CD4-positive, alpha-beta memory T cell (primary cell): ENCODE measurements around the gene CCDC57. TPM values are rescaled to one million over a fixed set of nuclear protein-coding genes. Genes with fewer than 3 reads are reported as not detected.

Experiments
- CTCF ChIA-PET: fragments of 350-600 bp; sonication (Branson Sonifier 250); formaldehyde crosslinking; loops from one replicate; lab custom pipeline; 2021; ENCODE audit warnings: inconsistent platforms; ENCODE audit not compliant: partially characterized antibody; lab: Charles Lee
- POLR2A ChIA-PET: fragments of 350-600 bp; sonication (Branson Sonifier 250); formaldehyde crosslinking; loops from one replicate; lab custom pipeline; 2021; ENCODE audit not compliant: partially characterized antibody; lab: Charles Lee
- DNase-seq, 5 donors: peaks; one replicate each; pipeline versions ENCODE4 v3.0.0 to v3.0.0-alpha.2; 2020 to 2022; ENCODE audit warnings: mixed read lengths in 1 of 5
- H3K27ac ChIP-seq: one replicate; pipeline ENCODE4 v1.7.0; 2013; ENCODE audit warnings: low read depth, low read length
- H3K27me3 ChIP-seq: 2 replicates; pipeline ENCODE4 v1.7.0; 2013; ENCODE audit warnings: mild to moderate bottlenecking, low read length, moderate library complexity; ENCODE audit not compliant: insufficient read depth
- H3K36me3 ChIP-seq: 2 replicates; pipeline ENCODE4 v1.7.0; 2013; ENCODE audit warnings: mild to moderate bottlenecking, low read length, moderate library complexity; ENCODE audit not compliant: insufficient read depth
- H3K4me1 ChIP-seq: 2 replicates; pipeline ENCODE4 v1.7.0; 2013; ENCODE audit warnings: mild to moderate bottlenecking, low read length, moderate library complexity; ENCODE audit not compliant: insufficient read depth
- H3K4me3 ChIP-seq, 2 donors: one replicate each; pipeline ENCODE4 v1.7.0; 2013; ENCODE audit warnings: low read length in 2 of 2, mild to moderate bottlenecking in 1 of 2
- H3K9me3 ChIP-seq, 2 donors: one replicate each; pipeline ENCODE4 v1.7.0; 2013; ENCODE audit warnings: low read length in 2 of 2, control low read depth in 1 of 2; ENCODE audit not compliant: control insufficient read depth in 1 of 2
- H3K27ac Mint-ChIP-seq, 7 donors: one replicate each; pipeline ENCODE4 v1.8.0; 2020 to 2021; ENCODE audit warnings: mixed read lengths in 7 of 7, mild to moderate bottlenecking in 6 of 7, inconsistent platforms in 3 of 7, moderate library complexity in 3 of 7
- H3K27me3 Mint-ChIP-seq, 2 donors: one replicate each; pipeline ENCODE4 v1.8.0; 2020 to 2021; ENCODE audit warnings: mixed read lengths in 2 of 2
- H3K36me3 Mint-ChIP-seq, 2 donors: one replicate each; pipeline ENCODE4 v1.8.0; 2020 to 2021; ENCODE audit warnings: mixed read lengths in 2 of 2, inconsistent platforms in 1 of 2, mild to moderate bottlenecking in 1 of 2
- H3K4me1 Mint-ChIP-seq, 4 donors: one replicate each; pipeline ENCODE4 v1.8.0; 2020 to 2021; ENCODE audit warnings: mixed read lengths in 4 of 4, mild to moderate bottlenecking in 1 of 4
- H3K4me3 Mint-ChIP-seq, 8 donors: one replicate each; pipeline ENCODE4 v1.8.0; 2020 to 2021; ENCODE audit warnings: mixed read lengths in 8 of 8, mild to moderate bottlenecking in 7 of 8, moderate library complexity in 6 of 8, inconsistent platforms in 3 of 8
- H3K9me3 Mint-ChIP-seq, 8 donors: one replicate each; pipeline ENCODE4 v1.8.0; 2020 to 2021; ENCODE audit warnings: mixed read lengths in 8 of 8, mild to moderate bottlenecking in 5 of 8, inconsistent platforms in 3 of 8, moderate library complexity in 1 of 8
- intact Hi-C: fragments of 100-400 bp; cut with micrococcal nuclease; formaldehyde crosslinking; loops from one replicate; pipeline ENCODE4 v1.15.1; 2023
- polyA plus RNA-seq, 2 donors: library from polyadenylated mRNA; unstranded; fragments of 300-500 nt; fragmentation: Illumina TruSeq; gene quantifications; one replicate each; pipeline ENCODE4 v1.2.3, GENCODE V29; 2021
- total RNA-seq, 2 experiments: library from RNA; stranded (reverse); gene quantifications; one replicate each; pipeline ENCODE4 v1.2.3, GENCODE V29; 2021

The CCDC57 gene
- total and polyA plus RNA-seq, 4 experiments from 2014 or later = 41.6 to 88.7 (median 62.0) TPM

DNA sequence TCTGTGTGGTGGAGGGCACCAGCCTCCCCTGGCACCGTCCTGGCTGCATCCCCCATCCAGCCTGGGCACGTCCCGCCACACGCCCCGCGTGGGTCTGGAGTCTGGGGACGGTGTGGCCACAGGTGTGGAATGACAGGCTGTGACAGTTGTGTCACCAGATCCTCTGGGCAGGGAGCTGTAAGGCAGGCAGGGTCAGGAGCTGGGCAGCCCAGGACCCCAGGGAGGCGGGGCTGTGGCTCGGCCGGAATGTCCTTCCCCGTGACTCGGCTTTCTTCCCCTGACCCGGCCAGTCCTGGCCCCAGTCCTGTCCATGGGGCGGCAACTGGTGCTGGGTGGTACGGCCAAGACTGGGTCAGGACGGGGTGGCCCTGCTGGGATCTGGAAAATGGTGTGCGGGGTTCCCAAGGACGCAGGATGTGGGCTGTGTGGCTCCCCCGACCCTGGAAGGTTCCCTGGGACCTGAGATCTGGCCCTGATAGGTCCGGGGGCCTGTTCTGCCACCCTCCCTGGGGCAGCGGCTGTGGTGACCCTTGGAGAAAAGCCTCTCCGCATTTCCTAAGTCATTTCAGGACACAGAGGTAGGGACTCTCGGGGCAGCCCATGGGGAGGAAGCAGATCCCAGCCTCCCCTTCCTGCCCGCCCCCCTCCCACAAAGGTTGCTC, 12.9 kb upstream of the CCDC57 start:
- ChIA-PET CTCF (interaction anchor here (0.8 to 1.2 kb wide), 2 partner anchors 10 to 19 kb away, joined by 3 read pairs; no protein-coding TSS in a partner anchor), POLR2A (interaction anchor here (1.1 to 1.5 kb wide), 2 partner anchors 13 to 19 kb away, joined by 4 to 7 read pairs; partner anchors contain the start of gene CCDC57)
- Histone ChIP-seq H3K36me3 (no peaks in the 10 kb centered on the region), H3K27ac (no peak overlapping the region), H3K4me1 (peaks cover 21% of the 10 kb centered on the region), H3K4me3 (no peak overlapping the region), H3K27me3 (no peaks in the 10 kb centered on the region), H3K9me3 (no peaks in the 10 kb centered on the region)
- Mint-ChIP-seq H3K9me3 (no peaks in the 10 kb centered on the region), H3K36me3 (no peaks in the 10 kb centered on the region), H3K4me3 (no peak overlapping the region), H3K27me3 (no peaks in the 10 kb centered on the region), H3K27ac (no peak overlapping the region), H3K4me1 (peaks cover 6 to 23% (median 15%) of the 10 kb centered on the region in 4 donors)
- no peak for DNase-seq
- intact Hi-C loops = no loop called here

DNA sequence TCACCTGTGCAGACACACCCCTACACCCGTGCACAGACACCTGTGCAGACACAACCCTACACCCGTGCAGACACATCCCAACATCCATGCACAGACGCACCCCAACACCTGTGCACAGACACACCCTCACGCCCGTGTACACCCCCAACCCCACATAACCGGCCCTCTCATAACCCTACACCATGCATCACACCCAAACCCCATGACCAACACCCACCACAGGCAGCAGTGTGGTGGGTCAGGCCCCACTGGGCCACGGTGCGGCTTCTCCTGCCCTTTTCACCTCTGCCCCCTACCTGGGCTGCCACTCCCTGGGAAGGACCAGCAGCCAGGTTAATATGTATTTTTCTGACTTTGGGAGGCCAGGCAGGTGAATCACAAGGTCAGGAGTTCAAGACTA, 12.0 kb upstream of the CCDC57 start:
- ChIA-PET CTCF (no interaction called here), POLR2A (interaction anchor here (1.5 kb wide), 1 partner anchor 12 kb away, joined by 4 read pairs; the partner anchor contains the start of gene CCDC57)
- H3K4me3 ChIP-seq = no peak overlapping the region
- H3K27ac Mint-ChIP-seq = peak overlapping the region in 1 of 7 donors; percentile 48
- no peaks in the 10 kb centered on the region for H3K27me3 ChIP-seq
- intact Hi-C loops = no loop called here
- H3K4me1 ChIP-seq = peaks cover 12% of the 10 kb centered on the region
- no peak overlapping the region for H3K27ac ChIP-seq
- H3K36me3 Mint-ChIP-seq = no peaks in the 10 kb centered on the region
- no peak for DNase-seq
- H3K27me3 Mint-ChIP-seq = no peaks in the 10 kb centered on the region
- no peaks in the 10 kb centered on the region for H3K36me3 ChIP-seq
- H3K9me3 Mint-ChIP-seq = no peaks in the 10 kb centered on the region
- peaks cover 4 to 16% (median 10%) of the 10 kb centered on the region in 4 donors for H3K4me1 Mint-ChIP-seq
- H3K9me3 ChIP-seq = no peaks in the 10 kb centered on the region
- H3K4me3 Mint-ChIP-seq = no peak overlapping the region

DNA sequence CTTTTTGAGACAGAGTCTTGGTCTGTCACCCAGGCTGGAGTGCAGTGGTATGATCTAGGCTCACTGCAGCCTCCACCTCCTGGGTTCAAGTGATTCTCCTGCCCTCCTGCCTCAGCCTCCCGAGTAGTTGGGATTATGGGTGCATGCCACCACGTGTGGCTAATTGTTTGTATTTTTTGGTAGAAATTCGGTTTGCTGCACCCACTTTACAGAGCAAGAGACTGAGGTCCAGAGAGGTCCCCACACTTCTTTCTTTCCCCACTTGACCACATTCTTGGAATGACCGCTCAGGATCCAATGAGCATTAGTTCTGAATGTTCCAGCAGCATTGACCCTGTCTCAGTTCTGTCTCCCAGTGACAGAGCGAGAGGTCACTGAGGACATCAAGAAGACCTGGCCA, 10.9 kb upstream of the CCDC57 start:
- ChIA-PET CTCF (interaction anchor here (1.0 kb wide), 1 partner anchor 17 kb away, joined by 3 read pairs; no protein-coding TSS in a partner anchor), POLR2A (no interaction called here)
- Mint-ChIP-seq H3K27ac (peak overlapping the region in 1 of 7 donors; percentile 31), H3K27me3 (no peaks in the 10 kb centered on the region), H3K36me3 (no peaks in the 10 kb centered on the region), H3K4me3 (peak overlapping the region in 1 of 8 donors; percentile 43), H3K4me1 (peaks cover 4 to 13% (median 8%) of the 10 kb centered on the region in 4 donors), H3K9me3 (no peaks in the 10 kb centered on the region)
- Histone ChIP-seq H3K4me3 (no peak overlapping the region), H3K9me3 (no peaks in the 10 kb centered on the region), H3K27me3 (no peaks in the 10 kb centered on the region), H3K4me1 (peaks cover 7% of the 10 kb centered on the region), H3K27ac (no peak overlapping the region), H3K36me3 (no peaks in the 10 kb centered on the region)
- intact Hi-C loops = no loop called here
- no peak for DNase-seq

DNA sequence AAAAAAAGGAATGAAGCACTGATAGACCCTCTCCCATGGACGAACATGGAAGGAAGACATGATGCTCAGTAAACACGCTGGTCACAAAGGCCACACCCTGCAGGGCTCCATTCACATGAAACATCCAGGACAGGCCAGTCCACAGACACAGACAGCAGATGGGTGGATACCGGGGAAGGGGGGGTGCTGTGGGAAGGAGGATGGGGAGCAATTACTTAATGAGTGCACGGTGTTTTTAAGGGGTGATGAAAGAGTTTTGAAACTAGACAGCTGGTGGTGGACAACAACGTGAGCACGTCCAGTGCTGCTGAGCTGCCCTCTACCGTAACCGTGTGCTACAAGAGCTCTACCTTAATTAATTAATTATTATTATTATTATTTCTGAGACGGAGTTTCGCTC, 10.2 kb upstream of the CCDC57 start:
- Histone ChIP-seq H3K4me1 (peaks cover 4% of the 10 kb centered on the region), H3K9me3 (no peaks in the 10 kb centered on the region), H3K4me3 (no peak overlapping the region), H3K27ac (no peak overlapping the region), H3K36me3 (no peaks in the 10 kb centered on the region), H3K27me3 (no peaks in the 10 kb centered on the region)
- Mint-ChIP-seq H3K36me3 (no peaks in the 10 kb centered on the region), H3K4me1 (peaks cover 4 to 13% (median 6%) of the 10 kb centered on the region in 4 donors), H3K27ac (peak overlapping the region in 1 of 7 donors; percentile 24), H3K4me3 (no peak overlapping the region), H3K27me3 (no peaks in the 10 kb centered on the region), H3K9me3 (no peaks in the 10 kb centered on the region)
- ChIA-PET CTCF (interaction anchor here (1.0 kb wide), 1 partner anchor 17 kb away, joined by 3 read pairs; no protein-coding TSS in a partner anchor), POLR2A (no interaction called here)
- DNase-seq = no peak
- intact Hi-C loops = no loop called here

DNA sequence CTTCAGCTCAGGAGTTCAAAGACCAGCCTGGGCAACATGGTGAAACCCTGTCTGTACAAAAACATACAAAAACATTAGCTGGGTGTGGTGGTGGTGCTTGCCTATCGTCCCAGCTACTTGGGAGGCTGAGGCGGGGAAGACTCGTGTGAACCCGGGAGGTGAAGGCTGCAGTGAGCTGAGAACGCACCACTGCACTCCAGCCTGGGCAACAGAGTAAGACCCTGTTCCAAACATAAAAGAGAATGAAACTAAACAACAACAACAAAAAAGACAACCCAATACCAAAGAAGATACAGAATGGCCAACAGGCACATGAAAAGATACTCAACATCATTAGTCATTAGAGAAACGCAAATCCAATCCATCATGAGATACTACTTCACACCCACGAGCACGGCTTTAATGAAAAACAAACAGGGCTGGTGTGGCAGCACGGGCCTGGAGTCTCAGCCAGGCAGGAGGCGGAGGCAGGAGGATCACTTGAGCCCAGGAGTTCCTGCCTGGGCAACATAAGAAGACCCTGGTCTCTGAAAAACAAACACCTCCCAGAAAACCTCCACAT, 8.8 kb upstream of the CCDC57 start:
- Mint-ChIP-seq H3K27ac (peak overlapping the region in 2 of 7 donors; percentile 5 to 38), H3K27me3 (no peaks in the 10 kb centered on the region), H3K4me3 (no peak overlapping the region), H3K4me1 (peaks cover 4 to 10% (median 7%) of the 10 kb centered on the region in 4 donors), H3K9me3 (no peaks in the 10 kb centered on the region), H3K36me3 (no peaks in the 10 kb centered on the region)
- Histone ChIP-seq H3K4me3 (no peak overlapping the region), H3K9me3 (no peaks in the 10 kb centered on the region), H3K27ac (no peak overlapping the region), H3K36me3 (no peaks in the 10 kb centered on the region), H3K27me3 (no peaks in the 10 kb centered on the region), H3K4me1 (peaks cover 10% of the 10 kb centered on the region)
- POLR2A ChIA-PET = interaction anchor here (1.1 to 1.4 kb wide), 2 partner anchors 18 to 21 kb away, joined by 3 read pairs; no protein-coding TSS in a partner anchor
- intact Hi-C loops = no loop called here
- CTCF ChIA-PET = interaction anchor here (0.8 kb wide), 1 partner anchor 15 kb away, joined by 3 read pairs; no protein-coding TSS in a partner anchor
- no peak for DNase-seq

DNA sequence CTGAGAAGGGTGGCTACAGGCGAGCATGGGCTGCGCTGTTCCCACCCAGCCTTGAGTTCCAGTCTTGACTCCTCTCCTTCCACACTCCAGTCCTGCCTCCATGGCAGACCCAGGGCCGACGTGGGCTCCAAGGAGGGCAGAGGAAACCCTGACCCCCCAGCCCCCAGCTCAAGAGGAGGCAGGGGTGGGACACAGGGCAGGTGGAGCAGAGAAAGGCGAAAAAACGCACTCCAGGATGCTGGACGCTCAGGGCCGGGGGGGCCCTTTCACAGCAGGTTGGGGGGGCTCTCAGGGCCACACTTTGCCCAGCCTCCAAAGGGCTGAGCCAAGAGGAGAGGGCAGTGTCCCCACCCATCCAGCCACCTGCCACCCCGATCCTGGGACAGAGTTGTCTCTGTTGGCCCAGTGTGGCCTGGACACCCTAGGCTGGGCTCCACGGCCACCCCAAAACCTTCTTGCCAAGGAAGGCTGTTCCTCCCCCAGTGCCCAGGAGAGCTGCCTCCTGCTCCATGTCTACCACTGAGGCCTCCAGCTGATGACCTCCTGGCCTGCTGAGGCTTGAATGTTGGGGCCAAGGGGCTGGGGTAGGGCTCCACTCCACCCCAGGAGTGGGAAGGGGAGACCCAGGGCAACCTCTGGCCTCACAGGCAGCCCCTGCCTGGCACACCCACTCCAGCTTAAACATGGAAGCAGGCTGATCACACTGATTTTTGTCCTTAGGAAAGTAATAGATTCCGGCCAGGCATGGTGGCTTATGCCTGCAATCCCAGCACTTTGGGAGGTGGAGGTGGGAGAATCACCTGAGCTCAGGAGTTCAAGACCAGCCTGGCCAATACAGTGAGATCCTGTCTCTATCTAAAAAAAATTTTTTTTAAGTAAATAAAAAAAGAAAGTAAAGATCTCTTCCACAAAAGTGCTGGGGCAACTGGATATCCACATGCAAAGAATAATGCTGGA, 7.4 kb upstream of the CCDC57 start:
- Histone ChIP-seq H3K4me3 (no peak overlapping the region), H3K36me3 (no peaks in the 10 kb centered on the region), H3K4me1 (peaks cover 22% of the 10 kb centered on the region), H3K27ac (no peak overlapping the region), H3K27me3 (no peaks in the 10 kb centered on the region), H3K9me3 (no peaks in the 10 kb centered on the region)
- Mint-ChIP-seq H3K27ac (peak overlapping the region in 1 of 7 donors; percentile 17), H3K4me1 (peaks cover 10 to 22% (median 16%) of the 10 kb centered on the region in 4 donors), H3K9me3 (no peaks in the 10 kb centered on the region), H3K27me3 (no peaks in the 10 kb centered on the region), H3K4me3 (no peak overlapping the region), H3K36me3 (no peaks in the 10 kb centered on the region)
- intact Hi-C loops = no loop called here
- no peak for DNase-seq
- POLR2A ChIA-PET = interaction anchor here (0.6 to 1.4 kb wide), 4 partner anchors 14 to 851 kb away, joined by 3 to 4 read pairs (median 3); no protein-coding TSS in a partner anchor
- CTCF ChIA-PET = no interaction called here
